Fibroblast of skin of right biceps (primary cell): ENCODE results near the gene ORC6.

ENCODE experiments used
- DNase-seq: peaks from one replicate; pipeline ENCODE4 v3.0.0-alpha.2; 2013

Gene ORC6

DNA sequence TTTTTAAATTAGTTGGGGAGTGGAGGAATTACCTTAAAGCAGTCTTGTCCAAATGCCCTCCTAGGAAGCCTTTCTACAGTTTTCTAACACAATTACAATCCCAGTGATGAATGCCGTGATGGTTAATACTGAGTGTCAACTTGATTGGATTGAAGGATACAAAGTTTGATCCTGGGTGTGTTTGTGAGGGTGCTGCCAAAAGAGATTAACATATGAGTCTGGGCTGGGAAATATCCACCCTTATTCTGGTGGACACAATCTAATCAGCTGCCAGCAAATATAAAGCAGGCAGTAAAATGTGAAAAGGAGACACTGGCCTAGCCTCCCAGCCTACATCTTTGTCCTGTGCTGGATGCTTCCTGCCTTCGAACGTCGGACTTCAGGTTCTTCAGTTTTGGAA, 12.2 kb downstream of the ORC6 start:
- no peak for DNase-seq

GRCh38 chr16:46702030-46702429, 12.6 kb downstream of the ORC6 start:
- DNase-seq: no peak

- no peak for DNase-seq
Measured at GRCh38 chr16:46706642-46707041, 17.2 kb downstream of the ORC6 start.

GRCh38 chr16:46709469-46710005, 20.1 kb downstream of the ORC6 start:
- no peak for DNase-seq

DNA sequence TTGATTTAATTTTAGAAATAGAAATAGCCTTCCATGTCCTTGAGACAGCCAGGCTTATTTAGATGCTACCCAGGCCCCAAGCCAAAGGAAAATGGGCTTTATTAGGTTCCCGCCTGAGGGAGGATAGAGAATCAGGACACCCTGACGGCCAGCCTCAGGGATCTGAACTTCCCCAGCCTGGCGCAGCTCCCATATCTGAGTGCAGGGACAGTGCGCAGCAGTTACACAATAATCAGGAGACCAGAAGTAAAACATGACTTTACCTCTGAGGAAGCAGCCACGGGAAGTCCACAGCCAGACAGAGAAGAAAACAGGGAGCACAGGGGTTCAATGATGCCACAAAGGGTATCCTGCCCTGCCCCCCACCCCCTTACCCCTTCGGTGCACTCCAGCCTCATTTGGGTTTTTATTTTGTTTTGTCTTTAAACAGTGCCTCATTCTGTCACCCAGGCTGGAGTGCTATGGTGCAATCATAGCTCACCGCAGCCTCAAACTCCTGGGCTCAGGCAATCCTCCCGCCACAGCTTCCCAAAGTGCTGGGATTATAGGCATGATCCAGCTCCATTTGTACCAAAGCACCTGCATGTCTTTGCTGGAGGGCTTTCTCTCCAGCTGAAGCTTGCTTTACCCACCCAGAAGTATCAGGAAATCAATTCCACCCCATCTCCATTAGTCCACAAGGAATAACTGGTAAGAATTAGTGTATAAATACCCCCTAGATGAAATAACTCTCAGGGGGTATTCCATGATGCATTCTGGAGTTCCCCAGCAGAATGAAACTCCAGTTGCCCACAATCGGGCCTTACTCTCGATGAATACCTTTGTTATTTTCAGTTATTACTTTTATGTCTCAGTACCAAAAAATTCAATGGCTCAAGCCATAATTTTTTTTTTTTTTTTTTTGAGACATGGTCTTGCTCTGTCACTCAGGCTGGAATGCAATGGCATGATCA, 21.9 kb downstream of the ORC6 start:
- no peak for DNase-seq

DNA sequence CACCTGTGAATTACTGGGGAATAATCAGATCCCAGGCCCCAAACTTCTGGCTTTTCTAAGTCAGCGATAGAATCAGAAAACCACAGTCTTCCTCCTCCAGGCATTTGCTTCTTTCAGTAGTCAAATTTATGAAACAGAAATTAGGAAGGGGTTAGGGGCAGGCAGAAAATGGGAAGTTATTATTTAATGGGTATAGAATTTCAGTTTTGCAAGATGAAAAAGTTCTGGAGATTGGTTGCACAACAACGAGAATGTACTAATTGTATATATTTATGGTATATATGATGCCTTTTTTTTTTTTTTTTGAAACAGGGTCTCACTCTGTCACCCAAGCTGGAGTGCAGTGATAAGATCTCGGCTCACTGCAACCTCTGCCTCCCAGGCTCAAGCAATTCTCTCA, 23.5 kb downstream of the ORC6 start:
- no peak for DNase-seq

- DNase-seq: no peak
Measured at GRCh38 chr16:46713634-46714033, 24.2 kb downstream of the ORC6 start.

GRCh38 chr16:46714797-46715591, 25.5 kb downstream of the ORC6 start:
- no peak for DNase-seq

- DNase-seq: no peak
Measured at GRCh38 chr16:46715769-46716305, 26.4 kb downstream of the ORC6 start.

GRCh38 chr16:46717692-46718091, 28.2 kb downstream of the ORC6 start:
- DNase-seq: no peak

- DNase-seq: no peak
Measured at GRCh38 chr16:46718214-46718613, 28.8 kb downstream of the ORC6 start.

- DNase-seq: no peak
Measured at GRCh38 chr16:46719528-46719927, 30.1 kb downstream of the ORC6 start.

- no peak for DNase-seq
Measured at GRCh38 chr16:46720619-46721018, 31.2 kb downstream of the ORC6 start.

DNA sequence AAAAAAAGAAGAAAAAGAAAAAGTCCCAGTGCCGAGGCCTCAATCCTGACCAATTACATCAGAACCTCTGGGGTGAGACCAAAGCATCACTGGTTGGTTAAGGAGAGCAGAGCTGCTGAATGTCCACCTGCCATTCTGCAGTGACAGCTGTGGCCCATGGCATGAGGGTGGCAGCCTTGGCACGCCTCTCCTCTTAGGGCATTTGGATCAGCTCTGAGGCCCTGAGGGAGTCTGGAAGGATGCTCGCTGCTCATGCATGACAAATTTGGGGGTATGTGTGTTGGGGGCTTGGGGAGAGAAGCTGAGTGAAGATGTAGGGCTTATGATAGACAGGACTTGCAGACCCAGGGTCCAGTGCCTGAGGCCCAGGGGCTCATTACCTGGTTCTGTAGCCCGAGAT, 32.4 kb downstream of the ORC6 start:
- no peak for DNase-seq

DNA sequence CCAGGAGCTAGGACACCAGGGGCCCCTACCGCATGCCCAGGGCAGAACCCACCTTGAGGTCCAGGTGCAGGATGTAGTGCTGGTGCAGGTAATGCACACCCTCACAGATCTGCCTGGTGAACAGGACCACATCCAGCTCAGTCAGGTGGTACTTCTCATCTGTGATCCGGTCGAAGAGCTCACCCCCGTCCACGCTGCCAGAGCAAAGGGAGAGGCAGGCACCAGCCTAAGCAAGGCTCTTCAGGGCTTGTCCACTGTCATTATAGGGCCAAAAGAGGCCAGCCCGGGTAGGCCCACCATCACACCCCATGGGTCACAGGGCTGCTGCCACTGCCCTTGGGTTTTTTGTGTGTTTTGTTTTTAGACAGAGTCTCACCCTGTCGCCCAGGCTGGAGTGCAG, 37.7 kb downstream of the ORC6 start:
- no peak for DNase-seq

- no peak for DNase-seq
Measured at GRCh38 chr16:46727630-46728029, 38.2 kb downstream of the ORC6 start.

- no peak for DNase-seq
Measured at GRCh38 chr16:46728806-46729205, 39.3 kb downstream of the ORC6 start.

DNA sequence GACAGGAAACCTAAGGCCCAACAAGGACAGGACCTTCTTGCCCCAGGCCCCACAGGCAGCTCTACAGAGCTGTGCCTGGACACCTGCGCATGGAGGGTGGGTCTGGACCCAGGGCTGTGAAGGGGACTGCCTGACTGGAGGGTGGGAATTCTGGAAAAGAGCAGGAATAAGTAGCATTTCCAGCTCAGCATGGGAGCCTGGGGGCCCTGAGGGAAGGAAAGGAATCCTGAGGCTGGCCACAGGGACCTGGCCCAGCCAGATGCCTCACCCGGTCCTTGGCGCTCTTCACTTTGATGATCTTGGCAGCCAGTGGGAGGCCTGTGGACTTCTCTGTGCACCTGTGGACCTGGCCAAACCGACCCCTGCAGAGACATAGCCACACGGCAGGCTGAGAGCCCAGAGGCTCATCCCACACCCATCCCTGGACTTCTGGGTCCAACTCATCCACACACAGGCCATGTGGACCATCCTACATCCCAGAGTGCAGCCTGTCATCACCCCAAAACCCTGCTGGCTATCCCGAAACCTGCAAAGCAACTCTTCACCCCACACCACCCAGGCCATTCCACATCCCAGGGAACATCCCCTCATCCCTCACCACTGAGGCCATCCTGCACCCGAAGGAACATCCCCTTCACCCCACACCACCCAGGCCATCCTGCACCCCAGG, 40.0 kb downstream of the ORC6 start:
- no peak for DNase-seq

GRCh38 chr16:46730126-46730525, 40.7 kb downstream of the ORC6 start:
- no peak for DNase-seq

DNA sequence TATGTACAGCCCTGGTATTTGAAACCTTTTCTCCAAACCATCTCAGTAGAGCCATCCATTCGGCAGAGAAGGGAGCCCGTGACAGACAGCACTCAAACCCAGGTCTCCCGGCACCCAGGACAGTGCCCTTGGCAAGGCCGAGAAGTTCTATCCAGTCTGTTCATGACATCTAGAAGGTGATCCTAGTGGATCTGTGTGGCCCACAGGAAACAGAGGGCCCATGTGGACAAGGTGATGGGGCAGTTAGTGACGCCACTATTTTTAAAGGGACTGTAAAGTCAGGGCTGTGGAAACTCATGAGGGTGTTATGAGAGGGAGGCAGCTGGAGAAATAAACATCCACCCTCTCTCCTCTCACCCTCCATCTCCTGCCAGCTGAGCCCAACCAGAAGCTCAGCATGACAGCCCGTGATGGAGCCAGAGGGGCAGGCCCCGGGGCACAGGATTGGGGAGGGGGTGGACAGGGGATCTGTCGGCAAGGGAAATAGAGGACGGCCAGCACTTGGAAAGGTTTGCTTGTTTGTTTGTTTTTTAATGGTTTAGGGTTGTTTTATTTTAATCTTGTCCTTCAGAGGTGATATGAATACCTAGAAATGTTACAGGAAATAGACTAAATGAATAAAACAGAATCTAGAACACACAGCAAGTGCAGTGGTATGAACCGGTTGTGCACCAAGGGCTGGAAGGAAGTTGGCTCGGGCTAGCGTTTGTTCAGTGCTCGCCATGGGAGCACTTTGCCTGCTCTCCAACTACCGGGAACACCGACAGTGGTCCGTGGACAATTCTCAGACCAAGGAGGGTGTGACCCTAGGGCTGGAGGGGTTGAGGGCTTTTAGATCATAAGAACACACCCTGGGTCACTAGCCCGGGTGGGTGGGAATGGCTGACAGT, 41.6 kb downstream of the ORC6 start:
- DNase-seq: no peak

GRCh38 chr16:46731691-46732555, 42.5 kb downstream of the ORC6 start:
- DNase-seq: no peak
